ENCODE data around the gene OXCT2.

GRCh38 chr1:39729842-39730241 lies 41.3 kb downstream of the OXCT2 start:
- TF ChIP-seq POLR2A (IDR thresholded peaks at IDR 0.05; ENCODE audit: low read length) (no peak), GATA1 (IDR thresholded peaks at IDR 0.05; ENCODE audit: low read depth, low read length) (no peak)

Data from erythroblast (primary cell).